ENCODE results near the gene P2RY13.

P2RY13 gene

DNA sequence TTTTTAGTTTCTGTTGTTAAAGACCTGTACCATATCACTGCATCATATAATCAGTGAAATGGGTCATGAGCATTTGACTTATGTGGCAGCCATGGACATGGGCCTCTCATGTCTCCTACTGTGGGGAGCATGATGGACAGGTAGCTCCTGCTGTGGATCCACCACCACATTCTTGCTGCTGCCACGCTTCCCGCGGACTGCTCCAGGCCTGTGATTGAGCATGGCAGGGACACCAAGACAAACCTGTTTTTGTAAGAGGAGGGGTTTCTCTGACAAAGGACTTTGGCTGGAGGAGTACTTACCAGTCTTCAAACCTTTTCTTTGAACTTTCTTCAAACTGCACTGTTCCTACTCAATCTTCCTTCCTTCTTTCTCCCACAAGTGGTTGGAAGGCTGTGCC, 33.1 kb downstream of the P2RY13 start:
- H3K27ac ChIP-seq, result no peak overlapping the region
- no peak for TF ChIP-seq ZFX (IDR thresholded peaks at IDR 0.05)

- no peak for TF ChIP-seq ZFX (IDR thresholded peaks at IDR 0.05)
- TF ChIP-seq, protein P1, sequence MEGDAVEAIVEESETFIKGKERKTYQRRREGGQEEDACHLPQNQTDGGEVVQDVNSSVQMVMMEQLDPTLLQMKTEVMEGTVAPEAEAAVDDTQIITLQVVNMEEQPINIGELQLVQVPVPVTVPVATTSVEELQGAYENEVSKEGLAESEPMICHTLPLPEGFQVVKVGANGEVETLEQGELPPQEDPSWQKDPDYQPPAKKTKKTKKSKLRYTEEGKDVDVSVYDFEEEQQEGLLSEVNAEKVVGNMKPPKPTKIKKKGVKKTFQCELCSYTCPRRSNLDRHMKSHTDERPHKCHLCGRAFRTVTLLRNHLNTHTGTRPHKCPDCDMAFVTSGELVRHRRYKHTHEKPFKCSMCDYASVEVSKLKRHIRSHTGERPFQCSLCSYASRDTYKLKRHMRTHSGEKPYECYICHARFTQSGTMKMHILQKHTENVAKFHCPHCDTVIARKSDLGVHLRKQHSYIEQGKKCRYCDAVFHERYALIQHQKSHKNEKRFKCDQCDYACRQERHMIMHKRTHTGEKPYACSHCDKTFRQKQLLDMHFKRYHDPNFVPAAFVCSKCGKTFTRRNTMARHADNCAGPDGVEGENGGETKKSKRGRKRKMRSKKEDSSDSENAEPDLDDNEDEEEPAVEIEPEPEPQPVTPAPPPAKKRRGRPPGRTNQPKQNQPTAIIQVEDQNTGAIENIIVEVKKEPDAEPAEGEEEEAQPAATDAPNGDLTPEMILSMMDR (conservative IDR thresholded peaks at IDR 0.05), result no peak
- H3K27ac ChIP-seq, result no peak overlapping the region
These were observed 36.2 kb downstream of the P2RY13 start for GRCh38 chr3:151293127-151293526.

- TF ChIP-seq ZFX (IDR thresholded peaks at IDR 0.05), result no peak
- TF ChIP-seq, protein P1 (conservative IDR thresholded peaks at IDR 0.05), result peak; percentile 71
- H3K27ac ChIP-seq, result no peak overlapping the region
These were observed 38.7 kb downstream of the P2RY13 start for GRCh38 chr3:151290673-151291072.

DNA sequence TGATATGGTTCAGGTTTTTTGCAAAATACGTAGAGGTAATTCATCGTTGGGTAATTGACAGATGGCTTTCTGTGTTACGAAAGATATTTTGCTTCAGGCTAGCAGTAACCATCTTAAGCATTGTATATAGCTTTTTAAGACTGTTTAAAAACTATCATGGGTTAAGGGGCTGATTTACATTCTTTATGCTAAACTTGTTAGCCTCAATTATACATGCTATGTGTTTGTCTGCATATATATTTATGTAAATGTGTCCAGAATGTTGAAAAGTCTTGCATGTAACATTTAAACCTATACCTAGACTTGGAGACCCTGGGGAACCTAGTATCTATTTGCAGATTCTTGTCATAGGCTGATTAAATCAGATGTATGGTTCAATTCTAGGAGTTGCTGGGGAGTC, 39.9 kb downstream of the P2RY13 start:
- H3K27ac ChIP-seq, result no peak overlapping the region
- no peak for TF ChIP-seq ZFX (IDR thresholded peaks at IDR 0.05)
- TF ChIP-seq, protein P1 (conservative IDR thresholded peaks at IDR 0.05), result no peak

DNA sequence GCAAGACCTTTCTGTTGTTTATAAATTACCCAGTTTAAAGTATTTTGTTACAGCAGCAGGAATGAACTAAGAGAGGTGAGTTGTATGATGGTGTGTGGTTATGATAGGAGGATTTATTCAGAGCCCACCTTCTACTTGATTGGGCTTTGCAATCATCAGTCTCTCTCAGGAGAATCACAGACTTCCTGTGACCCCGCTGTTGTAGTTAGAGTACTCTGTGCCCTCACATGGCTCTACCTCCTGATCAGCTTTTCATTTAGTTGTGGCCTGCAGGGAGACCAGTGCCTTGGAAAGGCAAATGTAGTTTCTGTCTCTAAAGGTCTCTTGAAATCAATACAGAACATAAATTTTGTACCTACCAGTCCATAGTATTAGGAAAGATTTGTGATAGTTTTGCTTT, 43.4 kb downstream of the P2RY13 start:
- H3K27ac ChIP-seq, result no peak overlapping the region
- TF ChIP-seq ZFX (IDR thresholded peaks at IDR 0.05), result no peak
- TF ChIP-seq, protein P1 (conservative IDR thresholded peaks at IDR 0.05), result no peak

DNA sequence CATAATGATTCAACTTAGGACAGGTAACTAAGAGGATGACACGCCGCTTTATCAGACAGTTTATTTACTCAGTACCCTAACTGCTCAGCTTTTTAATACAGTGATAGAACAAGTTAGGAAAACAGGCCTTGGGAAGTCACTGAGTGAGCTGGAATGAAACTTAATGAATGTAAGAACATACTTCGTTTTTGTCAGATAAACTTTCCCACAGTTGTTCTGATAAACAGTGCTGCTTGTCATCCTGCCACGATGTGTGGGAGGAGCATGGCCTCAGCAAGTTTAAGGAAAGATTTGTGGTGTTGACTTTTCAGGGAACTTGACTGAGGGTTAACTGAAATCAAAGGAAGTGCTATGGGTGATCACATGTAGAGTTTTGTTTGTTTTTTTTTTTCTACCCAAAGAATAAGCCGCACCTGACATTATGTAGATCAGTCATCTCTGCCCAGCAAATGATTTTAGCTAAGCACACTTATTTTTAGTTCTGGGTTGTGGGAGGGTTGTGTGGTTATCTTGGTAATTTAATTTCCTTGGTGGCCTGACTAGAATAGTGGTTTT, 45.4 kb downstream of the P2RY13 start:
- no peak overlapping the region for H3K27ac ChIP-seq
- no peak for TF ChIP-seq ZFX (IDR thresholded peaks at IDR 0.05)
- TF ChIP-seq, protein P1 (conservative IDR thresholded peaks at IDR 0.05), result no peak

GRCh38 chr3:151283387-151283786, 46.0 kb downstream of the P2RY13 start:
- TF ChIP-seq, protein P1 (conservative IDR thresholded peaks at IDR 0.05), result no peak
- no peak for TF ChIP-seq ZFX (IDR thresholded peaks at IDR 0.05)
- no peak overlapping the region for H3K27ac ChIP-seq

DNA sequence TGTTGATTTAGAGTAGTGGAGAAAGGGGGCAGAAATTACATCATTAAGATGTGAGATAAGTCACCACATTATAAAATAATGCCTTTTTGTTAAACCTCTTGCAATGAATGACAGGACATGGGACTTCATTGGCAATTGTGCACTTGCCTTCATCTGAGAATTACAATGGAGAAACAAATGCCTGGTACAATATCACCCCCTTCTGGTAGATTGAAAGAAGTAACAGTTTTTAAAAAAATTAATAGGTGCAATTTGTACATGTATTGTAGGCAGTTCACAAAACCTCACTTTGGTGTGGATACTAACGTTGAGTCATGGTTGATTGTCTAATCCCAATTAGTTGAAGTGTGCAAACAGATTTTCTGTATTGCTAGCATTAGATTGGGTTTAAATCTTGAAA, 46.4 kb downstream of the P2RY13 start:
- TF ChIP-seq ZFX (IDR thresholded peaks at IDR 0.05), result no peak
- TF ChIP-seq, protein P1 (conservative IDR thresholded peaks at IDR 0.05), result peak; percentile 87

More for the DNA sequence above, 46.4 kb downstream of the P2RY13 start:
- H3K27ac ChIP-seq, result no peak overlapping the region
